Stimulated activated CD4-positive, alpha-beta T cell treated with anti-CD3 and anti-CD28 coated beads, Interleukin-15, amount 100 ng/mL, for 1 hour (primary cell): Measurements from ENCODE around the gene AP1S3.
"Not testable (repeated sequence)": the region's sequence is repeated elsewhere in the genome, so short reads cannot be mapped to it uniquely, and the experiment has no call there.

Experiments used
- DNase-seq, 2 donors: peaks; one replicate each; pipeline ENCODE4 v3.0.0-alpha.2; 2020; ENCODE audit warnings: low read depth in 1 of 2, low spot score in 1 of 2

AP1S3 gene

GRCh38 chr2:223854741-223855140 lies 17.4 kb upstream of the AP1S3 start:
- DNase-seq, result no peak

DNA sequence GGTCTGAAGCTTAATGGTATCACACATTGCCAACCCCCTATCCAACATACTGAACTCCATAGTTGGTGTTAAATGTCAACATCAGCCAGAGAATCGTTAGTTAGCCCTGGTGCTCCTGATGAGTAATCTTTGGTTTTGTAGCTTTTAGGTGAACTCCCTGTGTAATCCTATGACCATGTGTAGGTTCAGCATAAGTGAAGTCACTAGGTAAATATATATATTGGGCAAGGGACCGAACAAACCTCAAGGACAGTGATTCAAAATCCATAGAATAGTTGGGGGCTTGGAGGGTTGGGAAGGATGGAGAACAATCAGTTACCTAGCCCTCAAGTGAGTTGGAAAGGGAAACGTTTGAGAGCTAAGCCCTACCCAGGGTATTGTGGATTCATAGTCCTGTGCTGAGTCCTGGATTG lies 16.0 kb upstream of the AP1S3 start:
- DNase-seq, result no peak

GRCh38 chr2:223852281-223852795 lies 15.0 kb upstream of the AP1S3 start:
- no peak for DNase-seq

DNA sequence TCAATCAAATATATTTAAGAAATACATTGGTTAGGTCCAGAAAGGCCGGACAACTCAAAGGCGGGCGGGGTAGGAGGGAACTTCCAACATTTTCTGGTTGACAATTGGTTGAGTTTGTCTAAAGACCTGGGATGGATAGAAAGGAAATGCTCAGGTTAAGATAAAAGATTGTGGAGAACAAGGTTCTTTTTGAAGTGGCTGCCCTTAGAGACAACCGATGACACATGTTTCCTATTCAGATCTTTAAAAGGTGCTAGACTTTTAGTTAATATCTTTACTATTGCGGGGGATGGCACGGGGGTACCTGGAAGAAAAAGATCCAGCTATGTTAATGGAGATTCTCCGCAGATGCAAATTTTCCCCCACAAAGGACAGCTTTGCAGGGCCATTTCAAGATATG lies 10.0 kb upstream of the AP1S3 start:
- no peak for DNase-seq

DNA sequence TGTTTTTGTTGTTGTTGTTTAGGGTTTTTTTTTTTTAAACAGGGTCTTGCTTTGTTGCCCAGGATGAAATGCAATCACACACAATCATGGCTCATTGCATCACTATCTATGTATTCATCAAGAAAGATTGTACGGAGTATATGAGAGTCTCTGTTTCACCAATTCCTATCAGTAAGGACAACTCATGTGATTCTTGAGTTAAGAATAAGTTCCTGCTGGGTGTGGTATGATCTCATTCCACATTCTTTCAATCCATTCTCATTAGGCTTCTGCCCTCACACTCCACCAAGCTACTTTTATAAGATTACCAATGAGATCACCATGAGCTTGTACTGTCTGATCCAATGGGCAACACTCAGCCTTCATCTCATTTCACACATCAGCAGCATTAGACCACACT lies 9.1 kb upstream of the AP1S3 start:
- DNase-seq, result no peak

DNA sequence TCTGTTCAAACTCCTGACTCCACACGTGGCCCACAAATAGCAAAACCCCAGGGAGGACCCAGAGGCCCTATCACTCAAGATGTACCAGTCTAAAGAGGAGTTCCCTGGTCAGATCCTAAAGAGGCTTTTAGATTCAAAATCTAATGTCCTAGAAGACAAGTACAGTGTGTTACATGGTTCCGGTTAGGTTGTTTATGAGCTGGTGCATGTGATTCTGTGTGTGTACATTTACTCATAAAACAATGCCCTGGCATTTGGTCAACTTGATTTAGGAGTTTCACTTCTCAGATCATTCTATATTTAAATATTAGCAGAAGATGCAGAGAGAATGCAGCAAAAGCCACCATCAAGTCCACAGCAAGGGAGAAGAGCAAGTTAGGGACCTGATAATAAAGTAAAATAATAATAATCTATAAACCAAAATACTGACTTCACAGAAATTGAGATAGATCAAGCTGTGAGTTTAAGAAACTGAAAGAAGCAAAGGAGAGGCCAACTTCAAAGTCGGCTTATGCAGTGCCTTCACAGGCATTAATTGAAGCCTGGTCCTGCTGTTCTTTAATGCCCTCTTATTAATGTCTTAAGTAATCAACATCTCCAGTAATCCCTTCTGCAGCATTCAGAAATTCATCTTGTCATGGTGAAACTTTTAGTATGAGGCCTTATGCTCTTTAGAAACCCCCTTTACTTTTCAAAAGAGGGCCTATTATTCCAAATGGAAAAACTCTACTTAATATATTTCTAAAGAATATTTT lies 4.2 kb upstream of the AP1S3 start:
- no peak for DNase-seq

DNA sequence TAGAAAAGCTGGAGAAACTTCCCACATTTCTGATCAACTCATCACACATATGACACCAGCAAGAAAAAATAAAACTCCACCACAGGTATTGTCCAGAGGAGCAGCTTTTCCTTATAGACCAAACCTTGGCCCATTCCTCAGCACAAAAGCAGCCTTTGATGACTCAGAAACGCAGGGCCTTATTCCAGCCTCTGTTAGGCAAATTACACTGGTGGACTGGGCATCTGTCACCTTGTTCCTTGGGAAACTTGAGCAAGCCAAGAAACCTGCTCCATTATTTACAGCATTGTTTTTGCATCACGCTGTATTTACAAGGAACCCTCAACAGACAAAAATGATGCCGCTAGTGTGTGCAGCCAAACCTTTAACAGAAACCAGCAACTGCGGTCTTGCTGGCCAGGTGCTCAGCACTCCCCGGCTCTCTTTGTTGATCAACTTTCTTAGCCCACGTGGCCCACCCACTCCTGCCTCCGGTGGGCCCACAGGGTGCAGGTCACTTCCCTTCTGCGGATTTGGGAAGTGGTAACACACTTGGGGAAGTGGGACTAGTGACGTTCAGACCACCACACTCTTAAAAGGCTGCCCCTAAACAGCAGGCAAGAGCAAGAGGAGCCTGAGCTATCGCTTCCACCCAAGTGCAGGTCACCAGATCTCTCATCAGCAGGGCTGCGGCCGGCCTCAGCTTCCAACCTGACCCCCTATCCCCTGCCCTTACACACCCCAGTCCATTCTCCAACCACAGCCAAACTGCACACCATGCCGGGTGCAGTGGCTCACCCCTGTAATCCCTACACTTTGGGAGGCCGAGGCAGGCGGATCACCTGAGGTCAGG lies 1.5 kb downstream of the AP1S3 start:
- no peak for DNase-seq

DNA sequence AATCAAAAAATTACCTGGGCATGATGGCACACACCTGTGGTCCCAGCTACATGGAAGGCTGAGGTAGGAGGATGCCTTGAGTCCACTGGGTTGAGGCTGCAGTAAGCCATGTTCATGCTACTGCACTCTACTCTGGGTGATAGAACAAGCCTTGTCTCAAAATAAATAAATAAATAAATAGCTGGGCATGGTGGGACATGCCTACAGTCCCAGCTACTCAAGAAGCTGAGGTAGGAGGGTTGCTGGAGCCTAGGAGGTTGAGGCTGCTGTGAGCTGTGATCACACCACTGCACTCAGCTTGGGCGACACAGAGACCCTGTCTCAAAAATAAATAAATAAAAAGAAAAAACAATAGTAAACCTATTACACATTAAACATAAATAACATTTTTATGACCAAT lies 3.0 kb downstream of the AP1S3 start:
- DNase-seq, result no peak

DNA sequence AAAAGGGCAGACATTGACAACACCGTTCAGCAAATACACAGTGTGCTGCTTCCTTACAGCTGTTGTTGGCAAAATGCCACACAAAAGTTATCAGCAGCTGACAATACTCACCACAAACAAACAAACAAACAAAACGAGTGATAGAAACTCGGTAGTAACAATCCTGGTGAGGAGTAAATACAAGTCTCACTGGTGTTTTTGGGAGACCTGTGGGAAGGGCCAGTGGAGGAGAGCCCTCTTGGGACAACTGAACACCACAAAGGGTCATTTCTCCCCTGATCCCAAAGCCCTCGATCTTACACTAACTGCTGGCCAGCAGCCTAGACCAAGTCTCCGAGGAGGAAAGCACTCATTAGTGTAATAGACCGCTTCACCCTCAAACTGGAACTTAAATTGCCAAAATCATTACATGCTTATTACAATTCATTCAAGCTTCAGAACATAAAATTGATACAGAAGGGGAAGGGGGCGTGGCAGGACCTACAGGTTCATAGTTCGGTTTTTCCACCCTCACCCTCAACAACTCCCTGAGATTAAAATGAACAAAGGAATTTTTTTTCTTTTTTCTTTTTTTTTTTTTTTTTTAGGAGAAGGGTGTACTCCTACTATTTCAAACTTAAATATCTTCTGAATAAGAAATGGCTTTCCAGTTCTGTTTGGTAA lies 5.0 kb downstream of the AP1S3 start:
- no peak for DNase-seq

DNA sequence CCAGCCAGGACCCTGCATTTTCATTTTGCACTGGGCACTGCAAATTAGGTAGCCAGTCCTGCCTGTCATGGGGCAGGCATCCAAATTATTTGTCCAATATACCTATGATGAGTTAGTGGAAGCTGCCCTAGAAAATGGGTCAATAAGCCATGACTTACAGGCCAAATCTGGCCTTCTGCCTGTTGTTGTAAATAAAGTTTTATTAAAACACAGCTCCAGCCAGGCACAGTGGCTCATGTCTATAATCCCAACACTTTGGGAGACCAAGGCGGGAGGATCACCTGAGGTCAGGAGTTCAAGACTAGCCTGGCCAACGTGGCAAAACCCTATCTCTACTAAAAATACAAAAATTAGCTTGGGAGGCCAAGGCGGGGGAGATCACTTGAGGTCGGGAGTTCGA lies 8.3 kb downstream of the AP1S3 start:
- no peak for DNase-seq

GRCh38 chr2:223828314-223828713 lies 9.1 kb downstream of the AP1S3 start:
- DNase-seq, result no peak

GRCh38 chr2:223826995-223827394 lies 10.4 kb downstream of the AP1S3 start:
- no peak for DNase-seq

GRCh38 chr2:223824301-223824700 lies 13.1 kb downstream of the AP1S3 start:
- no peak for DNase-seq

- DNase-seq, result no peak
Observed at GRCh38 chr2:223822818-223823217, 14.6 kb downstream of the AP1S3 start.

GRCh38 chr2:223820549-223820948 lies 16.8 kb downstream of the AP1S3 start:
- no peak for DNase-seq

GRCh38 chr2:223819891-223820290 lies 17.5 kb downstream of the AP1S3 start:
- no peak for DNase-seq

- no peak for DNase-seq
Observed at GRCh38 chr2:223815884-223816570, 21.4 kb downstream of the AP1S3 start.

- no peak for DNase-seq
Observed at GRCh38 chr2:223815186-223815883, 22.0 kb downstream of the AP1S3 start.

GRCh38 chr2:223814764-223815163 lies 22.6 kb downstream of the AP1S3 start:
- DNase-seq, result not testable (repeated sequence)

GRCh38 chr2:223813329-223813728 lies 24.1 kb downstream of the AP1S3 start:
- no peak for DNase-seq

DNA sequence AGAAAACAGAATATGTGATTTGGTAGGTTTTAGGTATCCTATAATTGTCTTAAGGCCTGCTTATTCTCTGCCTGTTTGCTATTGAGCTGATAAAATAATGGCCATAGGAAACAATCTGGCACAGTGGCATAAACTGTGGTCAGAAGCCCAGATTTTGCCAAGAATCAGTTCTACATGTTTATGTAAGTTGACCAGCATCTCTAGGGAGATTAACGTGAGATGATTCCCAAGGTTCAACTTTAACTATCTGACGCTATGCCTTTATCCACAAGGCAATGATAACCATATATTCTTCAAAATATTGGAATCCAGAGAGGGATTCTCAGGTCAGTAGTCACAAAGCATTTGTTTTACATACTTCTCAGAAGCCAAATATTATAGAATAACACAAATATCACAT lies 25.6 kb downstream of the AP1S3 start:
- DNase-seq, result no peak
